HUES64 (cell line): ENCODE results near the gene SPTBN5.

Experiments
- H3K27ac ChIP-seq: 2 replicates; pipeline ENCODE4 v1.7.0; 2013; ENCODE audit warnings: low read depth, low read length, inconsistent platforms
- H3K27me3 ChIP-seq: 2 replicates; pipeline ENCODE4 v1.6.1; 2013; ENCODE audit warnings: mild to moderate bottlenecking, low read length; ENCODE audit not compliant: insufficient read depth
- H3K36me3 ChIP-seq: 2 replicates; pipeline ENCODE4 v1.6.1; 2013; ENCODE audit warnings: mild to moderate bottlenecking, low read length; ENCODE audit not compliant: insufficient read depth
- H3K4me1 ChIP-seq: 2 replicates; pipeline ENCODE4 v1.6.1; 2013; ENCODE audit warnings: mild to moderate bottlenecking, low read length, moderate library complexity; ENCODE audit not compliant: insufficient read depth
- H3K4me3 ChIP-seq: 2 replicates; pipeline ENCODE4 v1.5.1; 2013; ENCODE audit warnings: mild to moderate bottlenecking, low read length, moderate library complexity
- H3K9ac ChIP-seq: 2 replicates; pipeline ENCODE4 v1.6.1; 2013; ENCODE audit warnings: mild to moderate bottlenecking, low read depth, low read length
- H3K9me3 ChIP-seq: 2 replicates; pipeline ENCODE4 v1.6.1; 2013; ENCODE audit warnings: low read depth, low read length; ENCODE audit not compliant: insufficient read depth
- WGBS: fragments of 150-250, 120-280 bp; methylation state at CpG from one replicate; pipeline ENCODE4 v1.1.7; 2013; ENCODE audit warnings: missing lambda C conversion rate; 5-methylcytosine and 5-hydroxymethylcytosine counted together

The SPTBN5 gene

GRCh38 chr15:41827880-41828806 lies 65.7 kb downstream of the SPTBN5 start, which contains the start of gene JMJD7:
Gene JMJD7 (plus strand): TSS chr15:41828092. CDS start chr15:41828125, 33 bp downstream.
- H3K4me3 ChIP-seq = peak within 1 kb of the TSS; percentile 80
- peak within 1 kb of the TSS; percentile 66 for H3K27ac ChIP-seq
- peak within 1 kb of the TSS; percentile 73 for H3K9ac ChIP-seq
- no peaks in the 10 kb centered on the region for H3K27me3 ChIP-seq
- H3K36me3 ChIP-seq = 0 out of 2 replicates have a peak, but pooled peaks cover 4% of the 10 kb centered on the region
- WGBS = 1% methylated on average over 66 of the region's 66 CpGs
- H3K9me3 ChIP-seq = no peaks in the 10 kb centered on the region
- peaks cover 10% of the 10 kb centered on the region; the same call in 1 of the 2 replicates for H3K4me1 ChIP-seq

- 3% methylated on average over 37 of the region's 37 CpGs for WGBS
- no peaks in the 10 kb centered on the region for H3K9me3 ChIP-seq
- peaks cover 10% of the 10 kb centered on the region; the same call in 1 of the 2 replicates for H3K4me1 ChIP-seq
- peak overlapping the region; percentile 80 for H3K4me3 ChIP-seq
- no peaks in the 10 kb centered on the region for H3K27me3 ChIP-seq
- 0 out of 2 replicates have a peak, but pooled peaks cover 5% of the 10 kb centered on the region for H3K36me3 ChIP-seq
- peak overlapping the region; percentile 62 for H3K9ac ChIP-seq
- no peak overlapping the region for H3K27ac ChIP-seq
Measured at GRCh38 chr15:41827290-41827879, 66.5 kb downstream of the SPTBN5 start.

- no peaks in the 10 kb centered on the region for H3K27me3 ChIP-seq
- 91% methylated on average over 11 of the region's 13 CpGs for WGBS
Measured at GRCh38 chr15:41825572-41826535, 68.0 kb downstream of the SPTBN5 start.

GRCh38 chr15:41825145-41825544 lies 68.7 kb downstream of the SPTBN5 start:
- Histone ChIP-seq H3K9me3 (no peaks in the 10 kb centered on the region), H3K27ac (no peak overlapping the region), H3K4me3 (no peak overlapping the region), H3K27me3 (no peaks in the 10 kb centered on the region), H3K4me1 (peaks cover 10% of the 10 kb centered on the region; the same call in 1 of the 2 replicates), H3K36me3 (0 out of 2 replicates have a peak, but pooled peaks cover 9% of the 10 kb centered on the region), H3K9ac (no peak overlapping the region)
- WGBS = 88% methylated on average over 10 of the region's 10 CpGs

More at GRCh38 chr15:41825572-41826535, 68.0 kb downstream of the SPTBN5 start:
- Histone ChIP-seq H3K27ac (no peak overlapping the region), H3K9ac (no peak overlapping the region), H3K4me3 (no peak overlapping the region), H3K9me3 (no peaks in the 10 kb centered on the region), H3K36me3 (0 out of 2 replicates have a peak, but pooled peaks cover 6% of the 10 kb centered on the region), H3K4me1 (peaks cover 10% of the 10 kb centered on the region; the same call in 1 of the 2 replicates)

GRCh38 chr15:41824062-41824745 lies 69.6 kb downstream of the SPTBN5 start:
- Histone ChIP-seq H3K36me3 (peaks cover 11% of the 10 kb centered on the region; the same call in 1 of the 2 replicates), H3K9me3 (no peaks in the 10 kb centered on the region), H3K4me3 (no peak overlapping the region), H3K27ac (no peak overlapping the region), H3K4me1 (peaks cover 10% of the 10 kb centered on the region; the same call in 1 of the 2 replicates), H3K27me3 (no peaks in the 10 kb centered on the region), H3K9ac (no peak overlapping the region)
- WGBS = 94% methylated on average over 19 of the region's 19 CpGs

- H3K27me3 ChIP-seq = no peaks in the 10 kb centered on the region
- peaks cover 12% of the 10 kb centered on the region; the same call in 1 of the 2 replicates for H3K36me3 ChIP-seq
- 94% methylated on average over 11 of the region's 11 CpGs for WGBS
- H3K9me3 ChIP-seq = no peaks in the 10 kb centered on the region
- H3K9ac ChIP-seq = no peak overlapping the region
- H3K4me3 ChIP-seq = no peak overlapping the region
- H3K4me1 ChIP-seq = peaks cover 6% of the 10 kb centered on the region; the same call in 1 of the 2 replicates
- no peak overlapping the region for H3K27ac ChIP-seq
Measured at GRCh38 chr15:41823502-41823901, 70.4 kb downstream of the SPTBN5 start.

- H3K36me3 ChIP-seq = peaks cover 18% of the 10 kb centered on the region; the same call in 1 of the 2 replicates
- no peak overlapping the region for H3K9ac ChIP-seq
- H3K4me3 ChIP-seq = no peak overlapping the region
- H3K9me3 ChIP-seq = no peaks in the 10 kb centered on the region
- H3K27me3 ChIP-seq = no peaks in the 10 kb centered on the region
- WGBS = 92% methylated on average over 6 of the region's 6 CpGs
- no peak overlapping the region for H3K27ac ChIP-seq
- peaks cover 6% of the 10 kb centered on the region; the same call in 1 of the 2 replicates for H3K4me1 ChIP-seq
Measured at GRCh38 chr15:41822957-41823356, 70.9 kb downstream of the SPTBN5 start.

GRCh38 chr15:41822471-41822870 lies 71.4 kb downstream of the SPTBN5 start:
- Histone ChIP-seq H3K27ac (no peak overlapping the region), H3K27me3 (no peaks in the 10 kb centered on the region), H3K4me3 (no peak overlapping the region), H3K4me1 (peaks cover 6% of the 10 kb centered on the region; the same call in 1 of the 2 replicates), H3K9me3 (no peaks in the 10 kb centered on the region), H3K9ac (no peak overlapping the region), H3K36me3 (peaks cover 22% of the 10 kb centered on the region)
- WGBS = 90% methylated on average over 6 of the region's 6 CpGs

- 91% methylated on average over 3 of the region's 4 CpGs for WGBS
- Histone ChIP-seq H3K9me3 (no peaks in the 10 kb centered on the region), H3K27me3 (no peaks in the 10 kb centered on the region), H3K4me1 (peaks cover 6% of the 10 kb centered on the region; the same call in 1 of the 2 replicates), H3K36me3 (peaks cover 23% of the 10 kb centered on the region), H3K4me3 (no peak overlapping the region), H3K27ac (no peak overlapping the region), H3K9ac (no peak overlapping the region)
Measured at GRCh38 chr15:41821831-41822230, 72.0 kb downstream of the SPTBN5 start.
